GM19035 (cell line): ENCODE data around the gene LEMD2.

Source experiments
- ATAC-seq: cut with Tn5 transposase; IDR thresholded peaks from one replicate; pipeline ENCODE4 v1.9.1; 2021; ENCODE audit not compliant: unreplicated experiment

The LEMD2 gene

GRCh38 chr6:33797626-33798342 lies 8.9 kb upstream of the LEMD2 start:
- no peak for ATAC-seq

- no peak for ATAC-seq
These were observed 6.1 kb upstream of the LEMD2 start for GRCh38 chr6:33794910-33795623.

GRCh38 chr6:33792981-33793380 lies 4.1 kb upstream of the LEMD2 start:
- ATAC-seq: no peak

- ATAC-seq: no peak
These were observed 2.7 kb upstream of the LEMD2 start for GRCh38 chr6:33791620-33792019.

- ATAC-seq: no peak
These were observed 2.0 kb upstream of the LEMD2 start for GRCh38 chr6:33790910-33791309.

GRCh38 chr6:33790379-33790778 lies 1.4 kb upstream of the LEMD2 start:
- no peak for ATAC-seq

- ATAC-seq: no peak
These were observed 593 bp upstream of the LEMD2 start for GRCh38 chr6:33789550-33789895.

- peak; percentile 47 for ATAC-seq
These were observed 806 bp downstream of the LEMD2 start for GRCh38 chr6:33787954-33788693.

- no peak for ATAC-seq
These were observed 1.5 kb downstream of the LEMD2 start for GRCh38 chr6:33787346-33787953.

- no peak for ATAC-seq
These were observed 2.2 kb downstream of the LEMD2 start for GRCh38 chr6:33786736-33787135.

- no peak for ATAC-seq
These were observed 3.2 kb downstream of the LEMD2 start for GRCh38 chr6:33785778-33786177.

- ATAC-seq: no peak
These were observed 4.1 kb downstream of the LEMD2 start for GRCh38 chr6:33784787-33785186.

GRCh38 chr6:33783781-33784520 lies 5.0 kb downstream of the LEMD2 start:
- no peak for ATAC-seq

GRCh38 chr6:33782561-33782960 lies 6.4 kb downstream of the LEMD2 start:
- ATAC-seq: no peak

- ATAC-seq: no peak
These were observed 7.6 kb downstream of the LEMD2 start for GRCh38 chr6:33781131-33781975.

- ATAC-seq: no peak
These were observed 9.0 kb downstream of the LEMD2 start for GRCh38 chr6:33779895-33780294.

GRCh38 chr6:33779290-33779689 lies 9.6 kb downstream of the LEMD2 start:
- ATAC-seq: no peak

GRCh38 chr6:33778444-33779121 lies 10.3 kb downstream of the LEMD2 start:
- ATAC-seq: no peak
